NCI-H2029 treated with DMSO at 0.1 percent for 48 hours (cell line): ENCODE measurements around the gene CCDC27.

Experiments used
- DNase-seq: peaks from one replicate; lab custom pipeline; 2025; lab: John Stamatoyannopoulos, UW

Gene CCDC27

GRCh38 chr1:3777078-3777547 is 24.9 kb downstream of the CCDC27 start:
- no peak for DNase-seq

GRCh38 chr1:3777647-3778589 is 25.7 kb downstream of the CCDC27 start:
- DNase-seq: no peak

GRCh38 chr1:3778590-3779264 is 26.5 kb downstream of the CCDC27 start:
- DNase-seq: no peak

GRCh38 chr1:3779265-3779911 is 27.1 kb downstream of the CCDC27 start:
- no peak for DNase-seq

GRCh38 chr1:3779912-3780416 is 27.7 kb downstream of the CCDC27 start:
- DNase-seq: no peak

GRCh38 chr1:3780901-3781300 is 28.7 kb downstream of the CCDC27 start:
- DNase-seq: no peak

GRCh38 chr1:3783651-3784474 is 31.6 kb downstream of the CCDC27 start:
- no peak for DNase-seq

GRCh38 chr1:3785045-3785444 is 32.8 kb downstream of the CCDC27 start:
- no peak for DNase-seq

- DNase-seq: no peak
Observed at GRCh38 chr1:3785456-3786157, 33.4 kb downstream of the CCDC27 start.

GRCh38 chr1:3786468-3787348 is 34.5 kb downstream of the CCDC27 start:
- no peak for DNase-seq

GRCh38 chr1:3787349-3787715 is 35.1 kb downstream of the CCDC27 start:
- DNase-seq: no peak

- DNase-seq: no peak
Observed at GRCh38 chr1:3787745-3788605, 35.7 kb downstream of the CCDC27 start.

GRCh38 chr1:3788756-3789420 is 36.6 kb downstream of the CCDC27 start:
- DNase-seq: no peak

GRCh38 chr1:3789421-3790300 is 37.4 kb downstream of the CCDC27 start:
- no peak for DNase-seq

- no peak for DNase-seq
Observed at GRCh38 chr1:3790500-3790923, 38.3 kb downstream of the CCDC27 start.

- DNase-seq: no peak
Observed at GRCh38 chr1:3790952-3791351, 38.7 kb downstream of the CCDC27 start.

- DNase-seq: no peak
Observed at GRCh38 chr1:3795453-3796214, 43.4 kb downstream of the CCDC27 start.
